Osteocyte (in vitro differentiated cells): ENCODE measurements around the gene HDAC4. TPM values are rescaled to one million over a fixed set of nuclear protein-coding genes. Genes with fewer than 3 reads are reported as not detected.

Source experiments
- DNase-seq: peaks from one replicate; pipeline ENCODE4 v3.0.0; 2021; ENCODE audit warnings: mixed read lengths; ENCODE audit not compliant: unreplicated experiment; ENCODE audit errors: extremely low spot score
- H3K27ac Mint-ChIP-seq: one replicate; pipeline ENCODE4 v1.8.0; 2021; ENCODE audit warnings: mild to moderate bottlenecking, mixed read lengths; ENCODE audit not compliant: unreplicated experiment
- H3K27me3 Mint-ChIP-seq: one replicate; pipeline ENCODE4 v1.8.0; 2021; ENCODE audit warnings: mixed read lengths; ENCODE audit not compliant: unreplicated experiment
- H3K36me3 Mint-ChIP-seq: one replicate; pipeline ENCODE4 v1.8.0; 2021; ENCODE audit warnings: mixed read lengths; ENCODE audit not compliant: unreplicated experiment
- H3K4me1 Mint-ChIP-seq: one replicate; pipeline ENCODE4 v1.8.0; 2021; ENCODE audit warnings: mixed read lengths; ENCODE audit not compliant: unreplicated experiment
- H3K4me3 Mint-ChIP-seq: one replicate; pipeline ENCODE4 v1.8.0; 2021; ENCODE audit warnings: mild to moderate bottlenecking, moderate library complexity, mixed read lengths; ENCODE audit not compliant: unreplicated experiment
- H3K9me3 Mint-ChIP-seq: one replicate; pipeline ENCODE4 v1.8.0; 2021; ENCODE audit warnings: mixed read lengths; ENCODE audit not compliant: unreplicated experiment
- CTCF ChIP-seq: fragments of 200-600 bp; sonication (generic); IDR thresholded peaks from 2 replicates; pipeline ENCODE4 v1.5.0; 2021; ENCODE audit warnings: antibody characterized with exemption, mild to moderate bottlenecking, moderate library complexity
- total RNA-seq: library from RNA; stranded (reverse); gene quantifications from 2 replicates; pipeline ENCODE4 v1.2.1, GENCODE V29; 2021

The HDAC4 gene
- total RNA-seq, 1 donor from 2014 or later = 30.3 TPM

DNA sequence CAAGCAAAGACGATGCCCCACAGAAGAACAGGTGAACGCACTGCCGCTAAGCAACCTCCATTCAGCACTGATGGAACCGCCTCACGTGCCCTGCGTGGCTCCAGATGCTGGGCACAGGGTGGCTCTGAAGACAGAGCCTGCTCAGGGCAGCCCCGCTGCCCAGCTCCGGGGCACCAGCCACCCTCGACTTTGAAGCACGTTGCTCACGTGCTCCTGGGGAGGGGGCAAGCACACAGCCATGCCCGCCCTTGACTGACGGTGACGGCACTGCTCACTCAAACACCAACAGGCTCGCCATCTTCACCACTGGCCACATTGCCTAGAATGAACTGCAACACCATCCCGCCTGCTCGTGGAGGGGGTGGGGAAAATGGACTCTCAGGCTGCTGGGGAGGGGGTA is 251.3 kb downstream of the HDAC4 start:
- H3K36me3 Mint-ChIP-seq = peaks cover 12% of the 10 kb centered on the region
- H3K27me3 Mint-ChIP-seq = no peaks in the 10 kb centered on the region
- TF ChIP-seq CTCF = no peak
- H3K4me1 Mint-ChIP-seq = no peaks in the 10 kb centered on the region
- H3K4me3 Mint-ChIP-seq = no peak overlapping the region
- H3K9me3 Mint-ChIP-seq = no peaks in the 10 kb centered on the region
- H3K27ac Mint-ChIP-seq = no peak overlapping the region
- DNase-seq = no peak

- no peak overlapping the region for H3K27ac Mint-ChIP-seq
- no peak for DNase-seq
- H3K36me3 Mint-ChIP-seq = peaks cover 7% of the 10 kb centered on the region
- TF ChIP-seq CTCF = no peak
- H3K4me3 Mint-ChIP-seq = no peak overlapping the region
- no peaks in the 10 kb centered on the region for H3K9me3 Mint-ChIP-seq
- H3K27me3 Mint-ChIP-seq = no peaks in the 10 kb centered on the region
- H3K4me1 Mint-ChIP-seq = no peaks in the 10 kb centered on the region
Measured at GRCh38 chr2:239148495-239149200, 252.2 kb downstream of the HDAC4 start.

DNA sequence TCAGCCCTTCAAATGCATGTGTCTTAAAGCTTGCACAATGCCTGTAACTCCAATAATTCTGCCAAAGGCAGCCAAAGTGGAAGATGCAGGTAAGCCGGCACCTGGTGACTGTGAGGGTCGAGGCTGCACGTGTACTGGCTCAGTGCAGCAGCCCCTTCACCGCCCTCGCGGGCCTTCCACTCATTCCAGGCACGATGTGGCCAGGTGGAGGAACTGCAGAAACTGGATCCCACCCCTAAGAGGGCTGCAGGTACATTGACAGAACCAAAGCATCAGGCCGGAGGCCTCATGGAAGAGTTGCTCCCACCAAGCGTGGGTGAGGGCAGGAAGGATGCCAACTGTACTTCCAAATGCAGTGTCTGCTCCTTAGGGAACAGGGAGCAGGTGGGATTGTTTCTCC is 253.4 kb downstream of the HDAC4 start:
- Mint-ChIP-seq H3K4me3 (no peak overlapping the region), H3K4me1 (no peaks in the 10 kb centered on the region), H3K27me3 (no peaks in the 10 kb centered on the region), H3K36me3 (no peaks in the 10 kb centered on the region), H3K9me3 (no peaks in the 10 kb centered on the region), H3K27ac (no peak overlapping the region)
- DNase-seq = no peak
- no peak for TF ChIP-seq CTCF

- no peak overlapping the region for H3K4me3 Mint-ChIP-seq
- no peak for TF ChIP-seq CTCF
- no peak for DNase-seq
- no peaks in the 10 kb centered on the region for H3K27me3 Mint-ChIP-seq
- H3K36me3 Mint-ChIP-seq = no peaks in the 10 kb centered on the region
- no peaks in the 10 kb centered on the region for H3K4me1 Mint-ChIP-seq
- no peak overlapping the region for H3K27ac Mint-ChIP-seq
- no peaks in the 10 kb centered on the region for H3K9me3 Mint-ChIP-seq
Measured at GRCh38 chr2:239146741-239147181, 254.1 kb downstream of the HDAC4 start.

DNA sequence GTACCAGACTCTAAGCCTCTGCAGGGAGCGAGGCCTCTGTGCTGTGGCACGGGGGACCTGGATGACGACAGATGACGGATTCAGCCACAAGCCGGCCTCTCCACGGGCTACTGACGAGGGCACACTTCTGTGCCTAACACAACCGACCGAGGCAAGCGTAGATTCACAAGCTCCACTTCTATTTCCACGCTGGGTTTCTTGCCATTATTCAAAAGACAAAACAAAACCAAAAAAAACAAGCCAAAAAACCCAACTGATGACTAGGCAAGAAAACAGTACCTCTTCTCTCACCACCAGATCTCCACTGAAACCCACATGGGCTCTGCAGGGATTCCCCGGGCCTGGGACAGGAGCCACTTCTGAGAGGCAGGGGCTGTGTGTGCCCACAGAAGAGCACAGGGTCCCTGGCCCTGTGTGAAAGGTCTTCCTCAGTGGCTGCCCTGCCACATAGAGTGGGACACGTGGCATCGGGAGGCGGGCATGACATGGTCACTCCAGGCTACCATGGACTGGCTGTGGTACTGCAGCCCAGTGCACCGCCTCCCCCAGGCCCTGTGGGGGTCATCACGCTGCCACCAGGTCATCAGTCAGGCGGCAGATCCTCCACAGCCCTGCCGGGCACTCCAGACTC is 254.7 kb downstream of the HDAC4 start:
- Mint-ChIP-seq H3K27ac (no peak overlapping the region), H3K9me3 (no peaks in the 10 kb centered on the region), H3K4me1 (no peaks in the 10 kb centered on the region), H3K4me3 (no peak overlapping the region), H3K36me3 (no peaks in the 10 kb centered on the region), H3K27me3 (no peaks in the 10 kb centered on the region)
- no peak for DNase-seq
- TF ChIP-seq CTCF = no peak
